HG03439 (cell line): ENCODE data around the gene HLCS.

Experiments used
- ATAC-seq: cut with Tn5 transposase; IDR thresholded peaks from one replicate; pipeline ENCODE4 v1.9.1; 2021; ENCODE audit warnings: mild to moderate bottlenecking, moderate library complexity; ENCODE audit not compliant: unreplicated experiment

HLCS gene

GRCh38 chr21:36985751-36986594, 19.5 kb upstream of the HLCS start:
- ATAC-seq: no peak

- no peak for ATAC-seq
Measured at GRCh38 chr21:36981977-36982700, 15.7 kb upstream of the HLCS start.

- ATAC-seq: no peak
Measured at GRCh38 chr21:36981049-36981391, 14.6 kb upstream of the HLCS start.

- no peak for ATAC-seq
Measured at GRCh38 chr21:36980280-36981048, 14.0 kb upstream of the HLCS start.

- no peak for ATAC-seq
Measured at GRCh38 chr21:36976882-36977651, 10.6 kb upstream of the HLCS start.

GRCh38 chr21:36976228-36976861, 9.9 kb upstream of the HLCS start:
- ATAC-seq: no peak

GRCh38 chr21:36974851-36975192, 8.4 kb upstream of the HLCS start:
- ATAC-seq: no peak

- ATAC-seq: no peak
Measured at GRCh38 chr21:36973986-36974850, 7.7 kb upstream of the HLCS start.

- ATAC-seq: no peak
Measured at GRCh38 chr21:36968976-36969375, 2.5 kb upstream of the HLCS start.

- ATAC-seq: no peak
Measured at GRCh38 chr21:36968414-36968813, 1.9 kb upstream of the HLCS start.

GRCh38 chr21:36966821-36967768, 626 bp upstream of the HLCS start:
- ATAC-seq: peak; percentile 14

GRCh38 chr21:36965720-36966065, 776 bp downstream of the HLCS start:
- ATAC-seq: no peak

GRCh38 chr21:36964827-36965719, 1.4 kb downstream of the HLCS start:
- no peak for ATAC-seq

GRCh38 chr21:36964398-36964797, 2.1 kb downstream of the HLCS start:
- no peak for ATAC-seq

GRCh38 chr21:36962098-36962780, 4.2 kb downstream of the HLCS start:
- no peak for ATAC-seq

- no peak for ATAC-seq
Measured at GRCh38 chr21:36960676-36961284, 5.7 kb downstream of the HLCS start.
